Stimulated activated CD4-positive, alpha-beta T cell treated with anti-CD3 and anti-CD28 coated beads, Interleukin-12 subunit alpha, Interleukin-12 subunit beta, amount 100 ng/mL, for 24 hours (primary cell): Measurements from ENCODE around the gene SREK1IP1.

Source experiments
- DNase-seq, 2 experiments: peaks; one replicate each; pipeline ENCODE4 v3.0.0-alpha.2; 2020; ENCODE audit warnings: low read depth in 2 of 2

The SREK1IP1 gene

DNA sequence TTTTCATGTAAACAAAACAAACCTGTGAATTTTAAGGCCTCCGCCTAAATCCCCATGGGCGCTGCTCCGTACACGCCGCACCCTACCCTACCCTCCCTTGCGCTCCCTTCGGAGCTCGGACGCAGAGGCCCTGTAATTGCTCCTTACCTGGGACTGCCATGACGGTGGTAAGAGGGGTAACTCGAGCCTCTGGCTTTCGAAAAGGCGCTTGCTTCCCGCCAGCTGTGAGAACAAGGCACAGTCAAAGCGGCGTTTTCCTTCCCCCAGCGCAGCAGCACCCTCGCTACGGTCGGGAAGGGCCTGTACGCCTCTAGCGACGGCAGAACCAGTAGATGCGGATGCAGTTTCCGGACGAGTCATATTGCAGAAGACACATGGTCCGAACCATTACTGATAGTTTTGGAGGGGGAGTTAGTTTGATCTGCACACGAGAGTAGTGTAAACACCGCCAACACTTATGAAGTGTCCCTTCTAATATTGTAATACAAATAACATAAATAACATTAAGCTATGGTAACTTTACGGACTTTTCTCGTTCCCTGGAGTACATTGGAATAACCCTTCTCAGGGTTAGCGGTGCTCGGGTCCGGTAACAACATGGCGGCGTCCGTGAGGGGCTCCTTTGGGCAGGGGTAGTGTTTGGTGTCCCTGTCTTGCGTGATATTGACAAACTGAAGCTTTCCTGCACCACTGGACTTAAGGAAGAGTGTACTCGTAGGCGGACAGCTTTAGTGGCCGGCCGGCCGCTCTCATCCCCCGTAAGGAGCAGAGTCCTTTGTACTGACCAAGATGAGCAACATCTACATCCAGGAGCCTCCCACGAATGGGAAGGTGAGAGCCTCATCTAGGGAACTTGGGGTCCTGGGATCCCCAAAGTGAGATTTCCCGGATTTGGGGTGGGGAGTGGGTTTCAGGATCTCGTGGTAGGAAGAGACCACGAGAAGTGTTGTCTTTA lies at the start of gene SREK1IP1, which contains the start of gene CWC27:
SREK1IP1 (minus strand) TSS at position 334 of the 955 bp plus-strand sequence; CDS start at position 160, 174 bp downstream.
CWC27 (plus strand) TSS at position 573 of the 955 bp plus-strand sequence; CDS start at position 790, 217 bp downstream.
- DNase-seq = peak; percentile 66 to 67

DNA sequence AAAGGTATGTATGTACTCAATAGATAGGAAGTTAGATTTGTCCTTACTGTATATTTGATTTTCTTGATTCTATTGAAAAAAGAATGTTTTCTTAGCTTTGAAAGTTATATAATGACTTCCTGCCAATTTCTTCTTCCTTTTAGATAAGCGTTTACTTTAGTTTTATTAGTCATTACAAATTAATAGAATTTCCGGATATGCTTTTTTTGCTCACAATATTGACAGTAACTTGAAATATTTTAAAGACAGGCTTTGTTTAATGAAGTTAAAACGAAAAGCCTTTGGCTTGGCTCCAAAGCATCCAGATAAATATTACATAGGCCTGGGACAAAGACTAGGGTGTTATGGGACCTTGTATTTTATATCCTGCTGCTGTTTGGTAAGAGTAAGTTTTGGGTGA lies 49.8 kb upstream of the SREK1IP1 start:
- DNase-seq = no peak

DNA sequence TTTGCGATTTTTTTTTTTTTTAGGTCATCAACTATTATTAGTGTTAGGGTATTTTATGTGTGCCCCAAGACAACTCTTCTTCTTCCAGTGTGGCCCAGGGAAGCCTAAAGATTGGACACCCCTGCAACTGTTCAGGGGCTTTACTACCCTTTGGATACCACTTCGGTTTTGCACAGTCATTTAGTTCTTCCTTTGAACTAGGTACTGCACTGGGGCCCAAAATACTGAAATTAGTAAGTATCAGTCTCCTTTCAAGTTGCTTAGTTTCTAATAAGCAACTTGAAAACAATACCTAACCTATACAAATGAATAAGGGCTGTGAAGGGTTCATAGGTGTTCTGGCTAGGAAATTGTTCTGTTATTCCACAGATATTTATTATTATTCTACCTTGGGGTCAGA lies 45.6 kb upstream of the SREK1IP1 start:
- no peak for DNase-seq

DNA sequence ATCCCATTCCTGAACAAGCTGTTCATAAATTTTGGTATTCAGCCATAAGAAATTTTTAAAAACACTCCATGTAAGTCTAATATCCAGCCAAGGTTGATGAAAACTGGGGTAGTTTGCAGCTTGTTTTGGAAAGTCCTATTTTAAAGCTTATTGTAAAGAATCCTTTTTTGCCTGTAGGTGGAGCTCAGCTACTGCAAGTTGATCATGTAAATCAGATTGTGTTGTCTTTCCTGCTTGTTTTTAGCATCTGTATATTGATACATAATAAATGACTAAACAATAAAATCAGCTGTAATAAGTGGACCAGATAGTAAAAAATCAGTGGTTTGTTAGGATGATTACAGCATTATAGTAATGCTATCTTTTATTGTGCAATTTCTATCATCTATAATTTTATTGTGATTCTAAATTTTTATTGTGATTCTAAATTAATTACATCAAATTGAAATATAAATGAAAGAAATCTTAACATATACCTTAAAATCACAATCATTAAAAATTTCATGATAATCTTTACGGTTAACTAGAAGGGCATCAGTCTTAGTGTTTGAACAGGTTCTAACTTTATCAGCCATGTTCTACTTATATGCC lies 42.7 kb upstream of the SREK1IP1 start:
- no peak for DNase-seq

DNA sequence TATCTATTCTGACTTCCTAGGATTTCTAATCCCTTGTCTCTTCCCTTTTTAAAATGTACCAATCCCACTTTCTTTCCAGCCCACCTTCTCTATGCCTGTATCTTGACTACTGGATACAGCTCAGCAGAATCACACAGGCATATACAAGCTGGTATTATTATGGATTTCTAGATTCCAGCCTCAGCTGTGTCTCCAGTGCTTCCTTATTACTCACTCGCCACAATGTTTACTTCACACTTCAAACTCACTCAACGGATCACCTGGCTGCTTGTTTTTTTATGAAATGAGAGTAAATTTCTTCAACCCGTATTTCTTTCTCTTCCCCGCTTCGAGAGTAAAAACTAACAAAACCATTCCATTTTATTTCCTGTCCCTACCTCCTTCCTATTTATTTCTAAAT lies 39.0 kb upstream of the SREK1IP1 start:
- no peak for DNase-seq

DNA sequence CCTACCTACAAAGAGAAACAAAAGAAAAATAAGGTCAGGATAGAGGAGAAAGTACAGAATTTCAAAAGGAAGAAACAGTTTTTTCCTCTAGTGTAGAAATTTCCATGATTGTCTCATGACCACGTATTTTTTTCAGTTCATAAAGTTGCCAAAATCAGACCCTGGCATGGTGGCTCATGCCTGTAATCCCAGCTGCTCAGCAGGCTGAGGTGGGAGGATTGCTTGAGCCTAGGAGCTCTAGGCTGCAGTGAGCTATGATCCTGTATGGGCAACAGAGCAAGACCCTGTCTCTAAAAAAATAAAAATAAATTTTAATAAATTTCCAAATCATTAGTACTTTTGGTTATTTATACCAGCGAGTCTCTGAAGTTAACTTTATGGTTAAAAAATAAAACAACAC lies 38.0 kb upstream of the SREK1IP1 start:
- DNase-seq = no peak

DNA sequence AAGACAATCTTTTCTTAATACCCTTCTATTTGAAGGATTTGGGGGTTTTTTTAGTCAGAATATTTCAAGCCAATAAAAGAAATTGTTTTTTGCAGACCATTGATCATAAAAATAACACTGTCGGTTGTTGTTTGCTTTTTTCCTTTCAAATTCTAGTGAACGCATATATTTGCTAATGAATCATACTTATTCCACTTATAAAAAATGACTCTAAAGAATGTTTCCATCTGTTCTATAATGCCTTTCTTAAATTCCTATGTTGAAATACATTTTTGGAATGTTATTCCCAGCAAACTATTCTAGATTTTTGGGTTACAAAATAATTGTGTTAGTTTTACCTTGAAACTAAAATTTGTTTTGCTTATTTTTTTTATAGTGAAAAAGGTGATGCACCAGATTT lies 32.4 kb upstream of the SREK1IP1 start:
- no peak for DNase-seq

DNA sequence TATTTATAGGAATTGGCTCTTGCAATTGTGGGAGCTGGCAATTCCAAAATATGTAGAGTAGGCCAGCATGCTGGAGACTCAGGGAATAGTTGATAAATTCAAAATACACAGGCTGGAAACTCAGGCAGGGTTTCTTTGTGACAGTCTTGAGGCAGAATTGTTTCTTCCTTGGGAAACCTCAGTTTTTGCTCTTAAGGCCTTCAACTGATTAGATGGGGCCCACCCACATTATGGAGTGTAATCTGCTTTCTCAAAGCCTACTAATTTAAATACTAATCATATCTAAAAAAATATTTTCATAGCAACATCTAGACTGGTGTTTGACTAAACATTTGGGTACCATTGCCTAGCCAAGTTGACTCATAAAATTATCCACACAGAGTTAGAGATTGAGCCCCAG lies 27.8 kb upstream of the SREK1IP1 start:
- no peak for DNase-seq

DNA sequence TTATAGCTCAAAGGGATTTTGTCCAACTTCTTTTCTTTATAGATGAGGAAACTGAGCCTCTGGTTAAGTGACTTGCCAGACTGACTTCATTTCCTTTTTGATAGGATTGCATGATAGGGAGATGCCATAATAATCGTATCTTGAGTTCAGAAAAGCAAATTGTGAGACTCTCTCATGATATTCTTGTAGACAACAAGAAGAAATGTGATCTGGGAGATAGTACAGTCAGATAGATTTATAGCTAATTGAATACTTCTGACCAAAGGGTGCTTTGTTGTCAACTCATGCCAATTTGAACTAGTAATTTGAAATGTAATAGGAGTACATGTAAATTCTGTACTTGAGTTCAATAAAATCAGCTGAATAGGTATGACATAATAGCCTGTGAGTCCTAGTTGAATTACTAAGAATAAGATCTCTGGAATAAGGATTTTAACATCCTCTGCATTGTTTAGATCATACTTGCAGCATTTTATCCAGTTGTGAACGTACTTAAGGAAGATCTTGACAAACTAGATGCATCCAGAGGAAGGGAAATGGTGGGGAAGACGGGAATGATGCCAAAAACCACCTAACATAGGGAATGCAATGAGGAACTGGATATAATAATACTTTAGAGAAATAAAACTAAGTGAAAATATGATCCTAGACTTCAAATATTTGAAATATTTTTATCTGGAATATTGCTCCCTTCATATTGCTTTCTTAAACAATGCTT lies 25.7 kb upstream of the SREK1IP1 start:
- no peak for DNase-seq

DNA sequence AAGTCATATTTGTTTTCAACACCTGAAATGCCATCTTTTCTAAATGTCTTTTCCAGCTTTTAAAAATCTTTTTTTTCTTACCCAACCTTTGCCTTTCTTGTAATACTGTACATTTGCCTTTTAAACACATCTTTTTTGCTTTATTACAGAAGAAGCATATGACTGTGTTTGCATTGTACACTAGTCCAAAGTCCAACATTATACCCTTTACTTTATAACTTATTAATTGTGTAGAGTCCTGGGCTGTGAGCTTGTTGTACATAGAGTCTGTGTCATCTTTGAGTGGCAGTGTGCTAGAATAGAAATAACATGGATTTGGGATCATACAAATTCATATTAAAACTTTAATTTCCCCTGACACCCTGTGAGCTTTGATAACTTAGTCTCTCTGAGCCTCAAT lies 24.0 kb upstream of the SREK1IP1 start:
- no peak for DNase-seq

DNA sequence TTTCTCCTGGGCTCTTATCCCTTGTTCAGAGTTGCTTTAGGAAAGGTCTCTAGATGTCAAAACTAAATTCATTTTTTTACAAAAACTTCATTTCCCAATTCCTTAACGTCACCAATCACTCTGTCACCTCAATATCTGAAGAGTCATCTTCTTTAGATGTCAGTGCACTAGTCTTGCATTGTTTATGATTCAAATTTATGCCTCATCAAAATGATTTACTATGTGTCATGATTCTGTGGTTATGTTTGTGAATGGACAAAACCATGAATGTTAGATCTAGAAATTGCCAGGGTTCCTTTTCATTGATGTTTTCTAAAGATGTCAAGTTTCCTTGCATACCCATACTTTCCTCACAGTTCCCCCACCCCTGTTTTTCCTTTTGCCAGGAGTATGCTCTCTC lies 21.7 kb upstream of the SREK1IP1 start:
- no peak for DNase-seq

DNA sequence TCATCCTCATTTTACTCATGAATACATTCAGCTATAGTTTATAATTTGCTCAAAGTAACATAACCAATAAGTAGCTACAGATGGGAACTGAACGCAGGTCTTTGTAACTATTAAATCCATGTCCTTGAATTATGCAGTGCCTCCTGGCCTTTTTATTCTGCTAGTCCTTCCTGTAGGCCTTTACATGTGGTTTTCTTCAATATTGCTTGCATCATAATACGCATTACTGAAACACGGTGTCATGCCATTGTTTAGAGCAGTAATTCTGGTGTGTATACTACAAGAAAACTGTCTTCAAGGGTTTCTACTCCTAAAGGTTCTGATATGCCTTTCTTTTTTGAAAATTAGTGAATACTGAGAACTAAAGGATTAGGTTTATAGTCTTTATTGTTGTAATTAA lies 21.0 kb upstream of the SREK1IP1 start:
- DNase-seq = no peak

DNA sequence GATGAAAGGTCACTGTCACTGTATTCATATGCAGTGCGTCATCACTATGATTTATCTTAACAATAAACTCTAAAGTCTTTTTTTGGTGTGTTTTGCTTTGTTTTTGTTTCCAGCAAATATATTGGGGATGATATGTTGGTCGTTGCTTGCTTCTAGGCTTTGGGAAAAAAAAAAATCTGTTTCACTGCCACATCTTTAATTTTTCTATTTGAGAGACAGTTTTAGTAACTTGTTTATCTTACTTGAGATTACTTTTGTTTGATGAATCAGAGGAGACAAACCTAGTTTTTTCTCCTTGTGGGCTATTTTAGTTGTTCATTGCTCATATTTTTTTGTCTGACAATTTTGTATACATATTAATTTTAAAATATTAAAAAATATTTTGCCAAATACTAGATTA lies 19.7 kb upstream of the SREK1IP1 start:
- no peak for DNase-seq

DNA sequence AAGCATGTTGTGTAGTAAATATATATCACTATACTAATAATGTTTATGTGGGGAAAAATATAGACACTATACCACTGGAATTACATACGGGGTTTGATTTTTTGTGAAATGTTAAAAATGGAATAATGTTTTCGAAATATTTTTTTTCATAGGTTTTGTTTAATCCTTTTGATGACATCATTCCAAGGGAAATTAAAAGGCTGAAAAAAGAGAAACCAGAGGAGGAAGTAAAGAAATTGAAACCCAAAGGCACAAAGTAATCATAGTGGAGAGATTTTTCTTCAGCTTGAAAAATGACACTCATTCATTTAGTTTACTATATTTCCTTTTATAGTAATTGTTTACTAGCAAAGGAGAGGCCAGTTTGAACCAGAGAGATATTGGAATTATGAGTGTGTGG lies 17.9 kb upstream of the SREK1IP1 start:
- no peak for DNase-seq

DNA sequence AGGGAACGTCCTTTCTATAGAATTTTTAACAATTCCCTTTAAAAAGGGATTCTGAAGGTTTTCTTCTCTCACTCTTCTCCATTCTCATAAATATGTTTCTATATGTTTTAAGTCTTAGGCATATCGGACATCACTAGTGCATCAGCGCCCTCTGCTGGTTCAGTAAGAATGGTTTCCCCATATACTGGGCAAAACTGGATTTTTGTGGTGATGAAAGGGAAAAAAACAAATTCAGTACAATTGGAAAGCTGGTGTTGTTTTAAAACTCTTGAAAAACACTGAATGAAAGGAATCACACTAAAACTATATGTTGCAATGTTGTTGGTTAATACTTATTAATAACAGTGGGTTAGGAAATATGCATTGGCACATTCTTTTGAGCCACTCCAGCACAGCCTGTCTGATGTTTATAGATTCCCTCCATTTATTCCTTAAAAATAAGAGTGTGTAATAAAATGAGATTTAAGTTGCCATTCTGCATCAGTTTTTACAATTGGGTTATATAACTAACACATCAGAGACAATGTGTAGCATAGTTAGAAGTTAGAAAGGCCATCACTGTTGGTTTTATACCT lies 16.0 kb upstream of the SREK1IP1 start:
- peak; percentile 18 to 63 for DNase-seq

DNA sequence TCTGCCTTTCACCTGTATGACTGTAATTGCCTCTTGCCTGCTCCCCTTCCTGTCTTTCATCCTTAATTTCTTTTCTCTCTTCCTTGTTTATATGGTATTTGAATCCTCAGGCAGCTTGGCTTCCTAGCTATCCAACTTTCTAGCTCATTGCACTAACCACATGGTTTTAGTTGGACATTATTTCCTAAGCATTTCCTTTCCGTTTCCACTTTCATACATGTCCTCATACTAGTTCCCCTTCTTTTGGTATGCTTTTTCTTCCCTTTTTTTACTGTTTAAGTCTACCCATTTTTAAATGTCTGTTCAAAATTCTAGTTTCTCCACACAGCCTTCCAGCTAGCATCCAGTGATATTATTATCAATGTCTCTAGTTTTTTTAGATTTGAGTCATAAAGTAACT lies 6.8 kb upstream of the SREK1IP1 start:
- DNase-seq = no peak

DNA sequence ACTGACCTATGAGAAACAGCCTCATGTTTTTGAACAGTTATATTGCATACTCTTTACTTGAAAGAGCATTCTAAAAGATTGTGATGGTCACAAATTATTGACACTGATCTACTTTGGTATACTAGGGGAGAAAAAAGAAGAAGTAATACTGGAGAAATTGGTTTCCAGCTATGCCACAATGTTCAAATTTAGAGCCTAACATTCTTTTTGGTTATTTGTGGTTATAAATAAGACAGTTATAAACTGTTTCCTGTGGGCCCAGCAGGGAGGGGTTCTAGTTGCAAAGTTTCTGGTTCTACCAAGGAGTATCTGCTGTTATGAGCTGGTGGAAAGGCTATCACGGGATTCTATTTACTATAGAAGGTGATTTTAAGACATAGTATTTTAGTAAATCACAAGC lies 5.0 kb upstream of the SREK1IP1 start:
- DNase-seq = no peak

DNA sequence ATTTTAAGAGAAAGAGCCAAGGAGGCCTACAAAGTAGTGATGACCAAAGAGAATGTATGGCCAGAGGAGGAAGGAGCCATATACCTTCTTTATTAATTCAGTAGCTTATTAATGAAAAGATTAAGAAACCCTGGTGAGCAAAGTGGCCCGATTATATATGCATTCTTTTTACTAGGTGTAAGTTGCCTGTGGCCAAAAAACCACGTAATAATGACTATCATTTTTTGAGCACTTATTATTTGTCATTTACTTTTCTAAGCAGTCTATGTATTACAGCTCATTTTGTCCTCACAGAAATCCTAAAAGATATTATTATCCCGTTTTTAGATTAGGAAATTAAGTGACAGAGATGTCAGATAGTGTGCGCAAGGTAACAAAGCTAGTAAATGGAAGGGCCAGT lies 3.2 kb upstream of the SREK1IP1 start:
- DNase-seq = no peak

DNA sequence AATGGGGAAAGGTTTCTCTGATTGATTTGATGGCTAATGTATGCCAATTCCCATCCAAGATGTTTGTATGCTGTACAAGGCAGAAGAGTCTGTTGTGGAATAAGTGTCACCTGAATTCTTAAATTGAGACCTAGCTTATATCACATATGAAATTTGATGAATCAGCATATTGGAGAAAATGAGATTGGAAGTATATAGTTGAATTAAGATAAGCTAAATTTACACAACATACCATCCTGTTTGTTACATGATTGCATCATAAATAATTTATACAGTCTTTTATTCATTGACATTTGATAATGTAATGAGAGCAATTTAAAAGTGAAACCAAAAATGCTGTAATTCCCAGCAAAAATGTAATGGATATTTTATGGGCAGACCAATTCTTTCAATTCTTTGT lies 1.4 kb upstream of the SREK1IP1 start:
- no peak for DNase-seq

DNA sequence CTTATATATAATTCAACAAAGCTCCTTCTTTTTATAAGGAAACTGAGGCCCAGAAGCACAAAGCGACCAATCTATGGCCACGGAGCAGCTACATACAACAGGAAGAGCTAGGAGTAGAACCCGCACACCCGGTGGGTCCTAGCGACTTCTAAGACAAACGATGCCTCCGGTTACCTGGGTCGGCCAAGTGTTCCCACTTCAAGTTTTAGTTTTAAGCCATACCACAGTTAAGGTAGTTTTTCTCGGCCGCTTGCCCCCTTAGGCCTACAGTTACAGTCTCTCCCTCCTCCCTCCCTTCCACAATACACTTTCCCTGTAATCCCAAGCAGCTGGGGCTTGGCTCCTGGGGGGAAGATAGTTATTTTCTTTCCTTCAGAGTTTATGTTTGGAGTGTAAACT lies 533 bp downstream of the SREK1IP1 start:
- peak in 1 of 2 experiments; percentile 3 for DNase-seq

DNA sequence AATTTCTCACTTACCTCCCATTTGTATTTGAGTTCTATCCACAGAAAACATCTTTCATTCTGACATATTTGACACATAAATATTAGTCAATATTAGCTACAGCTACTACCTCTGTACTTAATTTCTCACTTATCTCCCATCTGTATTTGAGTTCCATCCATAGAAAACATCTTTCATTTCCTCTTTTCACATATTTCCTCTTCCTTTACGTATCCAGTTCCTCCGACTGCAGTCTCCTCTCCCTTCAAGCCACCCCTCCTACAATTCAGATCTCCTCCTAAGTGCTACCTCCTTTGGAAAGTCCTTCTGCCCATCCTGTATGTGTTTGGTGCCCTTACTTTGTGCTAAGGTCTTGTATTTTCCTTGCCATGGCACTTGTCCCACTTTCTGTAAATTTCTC lies 1.6 kb downstream of the SREK1IP1 start:
- no peak for DNase-seq
